Renal cortex interstitium (tissue), 11 donors: ENCODE results near the gene PLP1. TPM values are rescaled to one million over a fixed set of nuclear protein-coding genes. Genes with fewer than 3 reads are reported as not detected.

Source experiments
- DNase-seq, 11 donors: peaks; one replicate each; pipeline ENCODE4 v3.0.0-alpha.2; 2013; ENCODE audit warnings: low read depth in 9 of 11, low spot score in 4 of 11; ENCODE audit errors: extremely low read depth in 1 of 11
- polyA plus RNA-seq, 3 donors: library from polyadenylated mRNA; unstranded; fragments of 120-200 nt; gene quantifications; one replicate each; pipeline ENCODE4 v1.2.1, GENCODE V29; 2013; ENCODE audit not compliant: insufficient read length in 3 of 3

The PLP1 gene
- polyA plus RNA-seq, 3 donors, result 4.4 to 9.6 (median 5.0) TPM

GRCh38 chrX:103773445-103773844, 3.2 kb upstream of the PLP1 start:
- no peak for DNase-seq

GRCh38 chrX:103774070-103774642, 2.5 kb upstream of the PLP1 start:
- DNase-seq, result peak in 1 of 11 donors; percentile 9

- no peak for DNase-seq
Observed at GRCh38 chrX:103779141-103779789, 2.6 kb downstream of the PLP1 start.

- DNase-seq, result no peak
Observed at GRCh38 chrX:103780336-103781061, 3.9 kb downstream of the PLP1 start.

GRCh38 chrX:103781062-103781402, 4.4 kb downstream of the PLP1 start:
- no peak for DNase-seq

GRCh38 chrX:103781706-103782105, 5.1 kb downstream of the PLP1 start:
- DNase-seq, result no peak

GRCh38 chrX:103782640-103783039, 6.0 kb downstream of the PLP1 start:
- no peak for DNase-seq

GRCh38 chrX:103783196-103783595, 6.6 kb downstream of the PLP1 start:
- DNase-seq, result no peak

GRCh38 chrX:103783971-103784370, 7.3 kb downstream of the PLP1 start:
- DNase-seq, result no peak

GRCh38 chrX:103789004-103789403, 12.4 kb downstream of the PLP1 start:
- no peak for DNase-seq

- no peak for DNase-seq
Observed at GRCh38 chrX:103791228-103791627, 14.6 kb downstream of the PLP1 start.

GRCh38 chrX:103791826-103792485, 15.3 kb downstream of the PLP1 start:
- no peak for DNase-seq

GRCh38 chrX:103792916-103793544, 16.4 kb downstream of the PLP1 start:
- DNase-seq, result no peak

- no peak for DNase-seq
Observed at GRCh38 chrX:103793545-103793940, 16.9 kb downstream of the PLP1 start.

GRCh38 chrX:103794119-103794518, 17.5 kb downstream of the PLP1 start:
- DNase-seq, result no peak

- DNase-seq, result no peak
Observed at GRCh38 chrX:103797691-103798090, 21.1 kb downstream of the PLP1 start.

- no peak for DNase-seq
Observed at GRCh38 chrX:103800318-103800717, 23.7 kb downstream of the PLP1 start.

GRCh38 chrX:103805860-103806259, 29.2 kb downstream of the PLP1 start:
- no peak for DNase-seq

- no peak for DNase-seq
Observed at GRCh38 chrX:103806862-103807474, 30.3 kb downstream of the PLP1 start.
